K562 (cell line): ENCODE data around the gene ZNF831. TPM values are rescaled to one million over a fixed set of nuclear protein-coding genes. Genes with fewer than 3 reads are reported as not detected.

Experiments used
- BACH1 ChIP-seq: fragments of 200-800 bp; sonication (Bioruptor generic); IDR thresholded peaks from 2 replicates; pipeline ENCODE4 v1.6.1; 2016; ENCODE audit warnings: missing genetic modification characterization, missing compliant biosample characterization
- CBX5 ChIP-seq: IDR thresholded peaks from 2 replicates; pipeline ENCODE4 v1.6.1; 2014; ENCODE audit warnings: low read depth, borderline replicate concordance
- ETV6 ChIP-seq, 3 experiments: fragments of 150-350 bp in 1 of 3; sonication (generic) in 1 of 3; formaldehyde crosslinking in 1 of 3; IDR thresholded peaks; 2 replicates each; pipeline versions ENCODE4 v1.6.1 to v1.8.0; 2014 to 2022; ENCODE audit warnings: borderline replicate concordance in 2 of 3, low read depth in 2 of 3, antibody characterized with exemption in 1 of 3, low read length in 1 of 3, mild to moderate bottlenecking in 1 of 3, missing genetic modification reagents in 1 of 3
- ZNF407 ChIP-seq: fragments of 450-650 bp; IDR thresholded peaks from 2 replicates; pipeline ENCODE4 v1.6.1; 2016; ENCODE audit warnings: low read depth
- polyA plus RNA-seq, 8 experiments: library from polyadenylated mRNA; depleted of rRNA in 4 of 8; stranded (reverse) in 5 of 8; unstranded in 3 of 8; fragments of >200 nt; fragmentation: Nextera tagmentation in 2 of 8; fragmentation: Illumina TruSeq in 1 of 8; extraction: Ambion mirVana in 2 of 8; extraction: Trizol in 1 of 8; gene quantifications; 2 replicates each; pipeline versions ENCODE4 v1.2.1 to v1.2.3, GENCODE V29; 2011 to 2014; ENCODE audit warnings: inconsistent platforms in 1 of 8, missing spikeins in 1 of 8
- total RNA-seq, 7 experiments: library from RNA; depleted of rRNA in 6 of 7; stranded (reverse); fragments of >200 nt in 6 of 7; fragmentation: Illumina TruSeq in 2 of 7; extraction: Trizol in 2 of 7; gene quantifications; 2 replicates each; pipeline versions ENCODE4 v1.2.1 to v1.2.3, GENCODE V29; 2011 to 2021; ENCODE audit warnings: low replicate concordance in 1 of 7

The ZNF831 gene
- total and polyA plus RNA-seq, 9 of the 15 experiments (the other 6 are each of a cell fraction or from before 2014, with no cell fraction given) = not detected

GRCh38 chr20:59211208-59211765 is 47.7 kb downstream of the ZNF831 start (continued):
- TF ChIP-seq ZNF407 = no peak
- no peak for TF ChIP-seq BACH1 (tag)
- no peak for TF ChIP-seq ETV6 (IDR thresholded peaks at IDR 0.05; ENCODE audit: borderline replicate concordance in 1 of 2, low read depth in 2 of 2, low read length in 1 of 2)
- TF ChIP-seq ETV6 (CRISPR knock-in tag; IDR thresholded peaks at IDR 0.05; ENCODE audit: borderline replicate concordance) = no peak
- no peak for TF ChIP-seq CBX5
